Osteoblast (primary cell): ENCODE measurements around the gene B3GNT7. TPM values are rescaled to one million over a fixed set of nuclear protein-coding genes. Genes with fewer than 3 reads are reported as not detected.
"Not testable (repeated sequence)": the region's sequence is repeated elsewhere in the genome, so short reads cannot be mapped to it uniquely, and the experiment has no call there.

ENCODE experiments used
- DNase-seq: peaks from one replicate; pipeline ENCODE4 v3.0.0; 2011; ENCODE audit warnings: low spot score, mixed read lengths; ENCODE audit not compliant: insufficient read length; ENCODE audit errors: missing footprints
- H2AFZ ChIP-seq: 2 replicates; pipeline ENCODE4 v1.6.0; 2011; ENCODE audit warnings: mild to moderate bottlenecking, low read length
- H3K27ac ChIP-seq: 2 replicates; pipeline ENCODE4 v1.5.1; 2011; ENCODE audit warnings: mild to moderate bottlenecking, low read depth, low read length, moderate library complexity
- H3K27me3 ChIP-seq: 2 replicates; pipeline ENCODE4 v1.6.0; 2012; ENCODE audit warnings: mild to moderate bottlenecking, control low read depth, inconsistent platforms, low read length, moderate library complexity; ENCODE audit not compliant: insufficient read depth
- H3K36me3 ChIP-seq: 2 replicates; pipeline ENCODE4 v1.5.1; 2011; ENCODE audit warnings: mild to moderate bottlenecking, low read length, control low read depth, moderate library complexity; ENCODE audit not compliant: insufficient read depth
- H3K4me1 ChIP-seq: 2 replicates; pipeline ENCODE4 v1.5.1; 2011; ENCODE audit warnings: mild to moderate bottlenecking, low read length, control low read depth, moderate library complexity; ENCODE audit not compliant: insufficient read depth
- H3K4me2 ChIP-seq: 2 replicates; pipeline ENCODE4 v1.6.0; 2011; ENCODE audit warnings: mild to moderate bottlenecking, low read length; ENCODE audit not compliant: insufficient read depth
- H3K4me3 ChIP-seq: fragments of 200-600 bp; sonication (generic); 3 replicates; pipeline ENCODE4 v1.5.1; 2012; ENCODE audit warnings: mild to moderate bottlenecking, low read length, inconsistent platforms; ENCODE audit not compliant: insufficient read depth
- H3K79me2 ChIP-seq: 2 replicates; pipeline ENCODE4 v1.6.0; 2012; ENCODE audit warnings: mild to moderate bottlenecking, low read length, control low read depth, inconsistent platforms; ENCODE audit not compliant: insufficient read depth
- H3K9me3 ChIP-seq: 2 replicates; pipeline ENCODE4 v1.5.1; 2011; ENCODE audit warnings: low read depth, low read length, control low read depth
- H4K20me1 ChIP-seq: 2 replicates; pipeline ENCODE4 v1.6.0; 2012; ENCODE audit warnings: mild to moderate bottlenecking, low read length, control low read depth; ENCODE audit not compliant: insufficient read depth
- CTCF ChIP-seq: IDR thresholded peaks from 2 replicates; pipeline ENCODE4 v1.5.1; 2011; ENCODE audit warnings: mild to moderate bottlenecking, low read depth, low read length, moderate library complexity; ENCODE audit errors: extremely low read depth
- total RNA-seq: library from RNA; depleted of rRNA; stranded (reverse); fragments of >200 nt; gene quantifications from 2 replicates; pipeline ENCODE4 v1.2.3, GENCODE V29; 2012

Gene B3GNT7
- total RNA-seq, 1 donor = 0.72 TPM

- DNase-seq = no peak
- no peak overlapping the region for H3K27ac ChIP-seq
Observed at GRCh38 chr2:231373786-231374349, 21.6 kb upstream of the B3GNT7 start.

GRCh38 chr2:231374771-231375170 lies 20.7 kb upstream of the B3GNT7 start:
- Histone ChIP-seq H3K4me3 (no peak overlapping the region), H3K27me3 (no peaks in the 10 kb centered on the region), H3K27ac (no peak overlapping the region), H3K36me3 (no peaks in the 10 kb centered on the region), H3K9me3 (no peaks in the 10 kb centered on the region), H3K4me1 (no peaks in the 10 kb centered on the region), H3K79me2 (no peaks in the 10 kb centered on the region), H4K20me1 (no peaks in the 10 kb centered on the region), H3K4me2 (no peak overlapping the region), H2AFZ (no peak overlapping the region)
- no peak for TF ChIP-seq CTCF
- DNase-seq = peak; percentile 38

More at GRCh38 chr2:231373786-231374349, 21.6 kb upstream of the B3GNT7 start:
- no peaks in the 10 kb centered on the region for H3K79me2 ChIP-seq
- TF ChIP-seq CTCF = no peak
- H3K4me1 ChIP-seq = no peaks in the 10 kb centered on the region
- H3K9me3 ChIP-seq = no peaks in the 10 kb centered on the region
- H2AFZ ChIP-seq = no peak overlapping the region
- H3K27me3 ChIP-seq = no peaks in the 10 kb centered on the region
- H4K20me1 ChIP-seq = no peaks in the 10 kb centered on the region
- no peak overlapping the region for H3K4me2 ChIP-seq
- H3K36me3 ChIP-seq = no peaks in the 10 kb centered on the region
- H3K4me3 ChIP-seq = no peak overlapping the region

- H2AFZ ChIP-seq, H3K79me2 ChIP-seq, H3K4me2 ChIP-seq, H3K27me3 ChIP-seq, H3K27ac ChIP-seq, H3K9me3 ChIP-seq, H3K4me3 ChIP-seq, H4K20me1 ChIP-seq, H3K36me3 ChIP-seq, H3K4me1 ChIP-seq, DNase-seq: not testable (repeated sequence)
Observed at GRCh38 chr2:231375994-231376615, 19.4 kb upstream of the B3GNT7 start.

- TF ChIP-seq CTCF = no peak
- Histone ChIP-seq H3K27me3 (no peaks in the 10 kb centered on the region), H2AFZ (no peak overlapping the region), H3K27ac (no peak overlapping the region), H3K36me3 (no peaks in the 10 kb centered on the region), H3K4me3 (no peak overlapping the region), H3K9me3 (no peaks in the 10 kb centered on the region), H3K79me2 (no peaks in the 10 kb centered on the region), H3K4me2 (no peak overlapping the region), H3K4me1 (no peaks in the 10 kb centered on the region), H4K20me1 (no peaks in the 10 kb centered on the region)
- no peak for DNase-seq
Observed at GRCh38 chr2:231376857-231377256, 18.7 kb upstream of the B3GNT7 start.
